KMS-11 (cell line): Measurements from ENCODE around the gene NCBP3.
"Not testable (repeated sequence)": the region's sequence is repeated elsewhere in the genome, so short reads cannot be mapped to it uniquely, and the experiment has no call there.

ENCODE experiments used
- H2AFZ ChIP-seq: fragments of 200-600 bp; sonication (generic); 2 replicates; pipeline ENCODE4 v1.6.1; 2016; ENCODE audit warnings: antibody characterized with exemption, mixed run types, low read depth
- H3K27ac ChIP-seq: fragments of 200-600 bp; sonication (generic); 2 replicates; pipeline ENCODE4 v1.6.1; 2016; ENCODE audit warnings: mild to moderate bottlenecking, mixed run types
- H3K27me3 ChIP-seq: fragments of 200-600 bp; sonication (generic); 2 replicates; pipeline ENCODE4 v1.6.1; 2017; ENCODE audit warnings: mild to moderate bottlenecking, low read depth, mixed run types, moderate library complexity; ENCODE audit not compliant: insufficient read depth
- H3K36me3 ChIP-seq: fragments of 200-600 bp; sonication (generic); 2 replicates; pipeline ENCODE4 v1.6.1; 2017; ENCODE audit warnings: mild to moderate bottlenecking, mixed run types; ENCODE audit not compliant: insufficient read depth
- H3K4me1 ChIP-seq: fragments of 200-600 bp; sonication (generic); 2 replicates; pipeline ENCODE4 v1.6.1; 2016; ENCODE audit warnings: mild to moderate bottlenecking, low read depth, mixed run types; ENCODE audit not compliant: poor library complexity, severe bottlenecking
- H3K4me2 ChIP-seq: fragments of 200-600 bp; sonication (generic); 2 replicates; pipeline ENCODE4 v1.7.0; 2016; ENCODE audit warnings: mild to moderate bottlenecking, mixed run types
- H3K4me3 ChIP-seq: fragments of 200-600 bp; sonication (generic); IDR thresholded peaks from 2 replicates; pipeline ENCODE4 v1.6.1; 2017; ENCODE audit warnings: low read depth, low read length, mixed read lengths; ENCODE audit not compliant: insufficient read depth
- H3K79me2 ChIP-seq: fragments of 200-600 bp; sonication (generic); 2 replicates; pipeline ENCODE4 v1.6.1; 2016; ENCODE audit warnings: low read depth, mixed run types; ENCODE audit not compliant: insufficient read depth
- H3K9ac ChIP-seq: fragments of 200-600 bp; sonication (generic); 2 replicates; pipeline ENCODE4 v1.6.1; 2016; ENCODE audit warnings: mild to moderate bottlenecking, mixed run types
- H4K20me1 ChIP-seq: fragments of 200-600 bp; sonication (generic); 2 replicates; pipeline ENCODE4 v1.6.1; 2016; ENCODE audit warnings: mild to moderate bottlenecking, mixed run types; ENCODE audit not compliant: insufficient read depth
- CTCF ChIP-seq: fragments of 200-600 bp; sonication (generic); conservative IDR thresholded peaks from 2 replicates; pipeline ENCODE4 v1.6.1; 2017; ENCODE audit warnings: low read depth, mild to moderate bottlenecking, antibody characterized with exemption, low read length, moderate library complexity, mixed read lengths

NCBP3 gene

GRCh38 chr17:3860939-3861700 lies 15.1 kb upstream of the NCBP3 start:
- TF ChIP-seq CTCF = no peak
- Histone ChIP-seq H3K27ac (no peak overlapping the region), H3K27me3 (no peaks in the 10 kb centered on the region), H3K4me1 (no peaks in the 10 kb centered on the region), H3K4me3 (no peak overlapping the region), H3K79me2 (no peaks in the 10 kb centered on the region), H3K4me2 (no peak overlapping the region), H2AFZ (no peak overlapping the region), H4K20me1 (no peaks in the 10 kb centered on the region), H3K36me3 (no peaks in the 10 kb centered on the region), H3K9ac (no peak overlapping the region)

- no peaks in the 10 kb centered on the region for H3K79me2 ChIP-seq
- no peak for TF ChIP-seq CTCF
- H3K27me3 ChIP-seq = no peaks in the 10 kb centered on the region
- no peaks in the 10 kb centered on the region for H3K4me1 ChIP-seq
- no peak overlapping the region for H3K9ac ChIP-seq
- no peak overlapping the region for H2AFZ ChIP-seq
- no peak overlapping the region for H3K27ac ChIP-seq
- no peaks in the 10 kb centered on the region for H3K36me3 ChIP-seq
- no peak overlapping the region for H3K4me2 ChIP-seq
- H4K20me1 ChIP-seq = no peaks in the 10 kb centered on the region
- no peak overlapping the region for H3K4me3 ChIP-seq
Measured at GRCh38 chr17:3859940-3860339, 13.9 kb upstream of the NCBP3 start.

GRCh38 chr17:3857261-3858105 lies 11.4 kb upstream of the NCBP3 start:
- no peak overlapping the region for H3K4me2 ChIP-seq
- no peaks in the 10 kb centered on the region for H3K4me1 ChIP-seq
- H3K36me3 ChIP-seq = no peaks in the 10 kb centered on the region
- no peak overlapping the region for H3K4me3 ChIP-seq
- H3K27me3 ChIP-seq = no peaks in the 10 kb centered on the region
- no peak for TF ChIP-seq CTCF
- no peak overlapping the region for H3K9ac ChIP-seq
- H2AFZ ChIP-seq = no peak overlapping the region
- no peak overlapping the region for H3K27ac ChIP-seq
- H3K79me2 ChIP-seq = no peaks in the 10 kb centered on the region
- H4K20me1 ChIP-seq = no peaks in the 10 kb centered on the region

GRCh38 chr17:3854204-3854603 lies 8.2 kb upstream of the NCBP3 start:
- not testable (repeated sequence) for H3K27ac ChIP-seq, H3K4me3 ChIP-seq, H3K79me2 ChIP-seq, H3K36me3 ChIP-seq, H4K20me1 ChIP-seq, H2AFZ ChIP-seq, H3K4me2 ChIP-seq, H3K9ac ChIP-seq, H3K4me1 ChIP-seq, H3K27me3 ChIP-seq

- H4K20me1 ChIP-seq = no peaks in the 10 kb centered on the region
Measured at GRCh38 chr17:3852561-3852960, 6.5 kb upstream of the NCBP3 start.

More at GRCh38 chr17:3852561-3852960, 6.5 kb upstream of the NCBP3 start:
- Histone ChIP-seq H3K9ac (no peak overlapping the region), H3K27me3 (no peaks in the 10 kb centered on the region), H3K4me3 (no peak overlapping the region), H3K4me2 (no peak overlapping the region), H3K27ac (no peak overlapping the region), H3K4me1 (no peaks in the 10 kb centered on the region), H2AFZ (no peak overlapping the region), H3K79me2 (no peaks in the 10 kb centered on the region), H3K36me3 (no peaks in the 10 kb centered on the region)
- TF ChIP-seq CTCF = no peak
